HG03378 (cell line): ENCODE data around the gene GJE1.

Experiments
- ATAC-seq: cut with Tn5 transposase; IDR thresholded peaks from one replicate; pipeline ENCODE4 v1.9.1; 2021; ENCODE audit warnings: mild to moderate bottlenecking, moderate library complexity; ENCODE audit not compliant: unreplicated experiment

GJE1 gene

DNA sequence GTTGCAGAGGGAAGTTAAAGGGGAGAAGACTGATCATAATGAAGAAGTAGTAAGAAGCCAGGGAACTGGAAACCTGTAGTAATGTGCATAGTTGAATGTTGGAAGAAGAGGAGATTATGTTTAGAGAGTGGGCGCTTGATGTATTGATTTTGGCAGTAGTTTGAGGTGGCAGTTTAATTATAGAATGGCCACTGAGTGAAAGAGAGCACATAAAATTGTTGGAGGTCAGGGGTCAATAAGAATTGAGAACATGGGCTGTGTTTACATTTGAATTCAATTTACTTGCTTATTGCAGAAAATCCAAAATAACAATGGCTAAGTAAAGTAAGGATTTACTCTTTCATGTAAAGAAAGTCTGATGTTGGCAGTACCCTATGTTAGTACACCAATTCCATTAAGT lies 30.1 kb downstream of the GJE1 start:
- no peak for ATAC-seq

DNA sequence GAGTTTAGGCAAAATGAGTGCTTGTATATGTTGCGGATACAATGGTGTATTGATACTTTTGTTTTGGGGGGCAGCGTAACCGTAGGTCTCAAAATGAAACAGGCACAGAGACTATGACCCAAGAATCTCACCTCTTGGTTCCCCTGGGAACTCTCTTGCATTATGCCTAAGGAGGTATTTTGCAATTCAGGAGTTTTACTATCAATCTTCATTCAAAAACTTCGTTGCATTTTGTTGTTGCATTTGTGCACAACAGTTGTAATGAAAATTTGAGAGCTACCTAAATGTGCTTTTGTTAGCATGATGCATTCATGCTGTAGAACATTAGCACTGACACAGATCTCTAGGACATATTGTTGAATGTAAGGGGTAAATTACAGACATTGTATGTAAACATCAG lies 32.5 kb downstream of the GJE1 start:
- ATAC-seq, result no peak

DNA sequence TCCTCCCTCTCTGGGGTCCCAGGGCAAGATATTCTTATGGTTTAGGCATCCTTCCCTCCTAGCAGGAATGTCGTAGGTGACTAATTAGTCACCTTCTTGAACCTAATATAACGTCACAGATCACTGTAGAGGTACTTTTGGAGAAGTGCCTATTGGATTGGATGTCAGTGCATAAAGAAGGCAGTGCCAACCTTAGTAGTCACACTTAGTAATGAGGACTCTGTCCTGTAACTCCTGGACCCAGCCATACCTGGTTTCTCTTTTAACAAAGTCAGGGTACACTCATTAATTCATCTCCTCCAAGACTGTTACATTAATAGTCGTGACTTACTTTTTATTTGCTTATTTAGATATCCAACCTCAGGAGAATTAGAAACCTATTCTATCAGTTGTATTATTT lies 34.3 kb downstream of the GJE1 start:
- ATAC-seq, result no peak

DNA sequence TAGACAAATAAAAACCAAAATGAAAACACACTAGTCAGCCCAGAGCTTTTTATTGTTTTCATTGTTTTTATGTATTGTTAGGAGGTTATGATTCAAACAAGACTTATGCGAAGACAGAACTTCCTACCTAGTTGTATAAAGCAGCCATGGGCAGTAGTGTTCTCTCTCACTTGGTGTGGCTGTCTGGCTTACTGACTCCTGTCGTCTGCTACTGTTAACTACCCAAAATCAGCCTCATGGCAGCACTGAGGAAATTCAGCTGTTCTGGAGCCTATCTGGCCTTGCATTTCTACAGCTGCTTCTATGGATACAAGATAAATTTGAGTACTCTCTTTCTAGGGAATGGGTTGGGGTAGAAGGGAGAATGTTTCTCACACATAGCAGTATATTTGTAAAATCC lies 34.8 kb downstream of the GJE1 start:
- no peak for ATAC-seq

DNA sequence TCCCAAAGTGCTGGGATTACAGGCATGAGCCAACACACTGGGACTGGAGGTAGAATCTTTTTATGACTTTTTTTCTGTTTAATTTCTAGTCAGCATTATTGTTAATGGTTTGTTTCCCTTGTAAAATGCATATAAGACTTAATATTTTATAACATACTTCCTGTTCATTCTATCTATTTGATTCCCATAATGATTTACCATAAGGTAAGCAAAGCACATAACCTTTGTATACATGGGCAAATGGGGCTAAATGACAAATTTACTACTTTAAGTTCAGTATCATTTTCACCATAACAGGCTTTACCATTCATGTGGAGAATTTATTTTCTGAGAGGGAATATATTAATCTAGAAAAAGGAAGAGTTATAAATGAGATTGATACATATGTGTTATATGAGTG lies 38.6 kb downstream of the GJE1 start:
- ATAC-seq, result no peak

DNA sequence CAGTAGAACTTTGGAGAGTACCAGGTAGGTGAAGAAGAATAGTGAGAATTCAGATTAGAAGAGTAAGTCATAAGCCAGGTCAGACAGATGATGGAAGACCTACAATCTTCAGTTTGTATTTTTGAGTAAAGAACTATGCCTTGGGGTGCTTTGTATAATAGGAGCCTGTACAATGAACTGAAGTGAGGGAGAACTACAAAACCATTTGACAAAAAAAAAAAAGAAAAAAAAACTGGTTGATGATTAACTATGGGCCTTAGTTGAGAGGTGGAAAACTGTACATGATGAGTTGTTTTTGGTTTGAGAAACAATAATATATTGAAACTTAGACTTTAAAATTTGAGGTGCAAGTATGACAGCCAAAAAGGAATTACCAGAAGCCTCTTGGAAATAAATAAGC lies 40.0 kb downstream of the GJE1 start:
- no peak for ATAC-seq

DNA sequence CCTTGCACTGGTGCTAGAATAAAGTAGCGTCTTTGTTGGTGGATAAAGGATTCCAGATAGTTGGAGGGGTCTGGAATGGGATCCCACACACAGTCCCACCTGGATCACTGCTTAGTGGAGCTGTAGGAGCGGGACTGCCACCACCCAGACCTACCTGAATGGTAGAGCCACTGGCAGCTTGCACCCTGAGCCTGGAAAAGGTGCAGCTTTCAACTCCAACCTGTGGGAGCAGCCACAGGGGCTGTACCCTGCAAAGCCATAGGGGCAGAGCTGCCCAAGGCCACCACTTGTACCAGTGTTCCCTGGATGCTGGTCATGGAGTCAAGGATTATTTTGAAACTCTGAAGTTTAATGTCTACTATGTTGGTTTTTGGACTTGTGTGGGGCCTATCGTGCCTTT lies 41.3 kb downstream of the GJE1 start:
- ATAC-seq, result no peak

DNA sequence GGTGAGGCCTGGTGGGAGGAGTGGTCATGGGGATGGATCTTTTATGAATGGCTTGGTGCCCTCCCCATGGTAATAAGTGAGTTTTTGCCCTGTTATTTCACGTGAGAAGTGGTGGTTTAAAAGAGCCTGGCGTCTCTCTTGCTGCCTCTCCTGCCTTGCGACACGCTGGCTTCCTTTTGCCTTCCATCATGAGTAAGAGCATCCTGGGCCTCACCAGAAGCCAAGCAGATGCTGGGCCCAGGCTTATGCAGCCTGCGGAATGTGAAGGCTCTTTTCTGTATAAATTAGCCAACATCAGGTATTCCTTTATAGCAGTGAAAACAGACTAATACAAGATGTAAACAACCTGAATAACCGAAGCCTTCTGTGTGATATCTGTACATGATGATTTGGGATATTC lies 42.0 kb downstream of the GJE1 start:
- no peak for ATAC-seq

DNA sequence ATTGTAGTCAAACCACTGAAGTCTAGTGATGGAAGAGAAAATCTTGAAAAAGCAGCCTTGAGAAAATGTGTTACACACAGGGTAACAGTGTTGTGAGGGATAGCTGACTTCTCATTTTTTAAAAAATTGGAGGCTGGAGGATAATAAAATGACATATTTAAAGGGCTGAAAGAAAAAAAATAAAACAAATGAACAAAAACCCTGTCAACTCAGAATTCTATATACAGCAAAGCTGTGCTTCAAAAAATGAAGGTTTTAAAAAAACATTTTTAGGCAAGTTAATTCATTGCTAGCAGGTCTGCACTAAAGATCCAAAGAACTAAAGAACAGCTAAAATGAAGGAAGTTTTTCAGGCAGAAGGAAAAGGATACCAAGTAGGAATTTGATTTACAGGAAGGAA lies 45.4 kb downstream of the GJE1 start:
- ATAC-seq, result no peak

DNA sequence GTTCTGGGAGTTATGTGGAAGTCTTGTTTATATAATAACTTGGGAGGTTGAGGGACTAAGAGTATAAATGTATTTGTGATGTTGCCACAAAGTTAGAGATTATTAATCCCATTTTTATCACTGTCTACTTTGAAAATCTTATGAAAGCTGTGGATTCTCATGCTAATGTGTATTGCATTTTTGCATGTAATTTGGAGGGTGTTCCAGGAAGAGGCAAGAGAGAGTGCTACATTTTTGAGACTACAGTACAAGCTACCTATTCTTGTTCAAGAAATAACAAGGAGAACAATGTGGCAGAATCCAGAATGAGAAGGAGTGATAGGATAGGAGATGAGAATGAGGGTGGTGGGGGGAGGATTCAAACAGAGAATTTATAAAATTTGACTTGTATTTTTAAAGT lies 49.3 kb downstream of the GJE1 start:
- no peak for ATAC-seq

DNA sequence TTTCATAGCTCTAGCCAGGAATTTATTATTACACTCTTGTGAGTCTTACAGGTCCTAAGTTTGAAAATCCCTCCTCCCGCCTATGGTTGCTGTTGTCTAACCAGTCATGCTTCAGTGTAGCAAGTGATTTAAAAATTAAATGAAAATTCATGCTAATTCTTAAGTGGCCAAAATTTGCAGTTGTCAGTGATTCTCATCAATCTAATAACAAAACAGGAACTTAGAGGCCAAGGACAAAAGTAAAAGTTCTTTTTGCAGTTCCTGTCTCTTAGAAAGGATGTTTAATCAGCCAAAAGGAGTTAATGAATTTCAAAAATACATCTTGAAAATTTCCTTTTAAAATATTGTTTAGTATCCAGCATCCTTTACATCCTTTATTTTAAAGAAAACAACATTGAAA lies 50.6 kb downstream of the GJE1 start:
- ATAC-seq, result no peak

DNA sequence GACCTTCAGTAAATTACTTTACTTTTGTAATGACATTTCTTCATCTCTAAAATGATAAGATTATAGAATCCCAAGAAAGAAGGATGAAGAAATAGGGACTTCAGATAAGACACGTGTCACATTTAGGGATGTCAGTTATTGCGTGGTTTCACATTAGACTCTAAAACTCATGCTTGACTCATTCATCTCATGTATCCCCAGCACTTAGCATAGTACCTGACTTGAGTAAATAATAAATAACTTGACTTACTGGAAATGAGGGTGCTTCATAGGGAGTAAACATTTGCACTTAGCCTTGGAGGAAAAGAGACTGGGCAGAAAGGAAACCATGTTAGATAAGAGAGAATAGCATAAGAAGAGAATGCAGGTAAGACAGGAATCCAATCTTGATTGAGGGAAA lies 51.6 kb downstream of the GJE1 start:
- ATAC-seq, result no peak
